ENCODE data around the gene PHF20.
"Not testable (repeated sequence)": the region's sequence is repeated elsewhere in the genome, so short reads cannot be mapped to it uniquely, and the experiment has no call there.

Gene PHF20

DNA sequence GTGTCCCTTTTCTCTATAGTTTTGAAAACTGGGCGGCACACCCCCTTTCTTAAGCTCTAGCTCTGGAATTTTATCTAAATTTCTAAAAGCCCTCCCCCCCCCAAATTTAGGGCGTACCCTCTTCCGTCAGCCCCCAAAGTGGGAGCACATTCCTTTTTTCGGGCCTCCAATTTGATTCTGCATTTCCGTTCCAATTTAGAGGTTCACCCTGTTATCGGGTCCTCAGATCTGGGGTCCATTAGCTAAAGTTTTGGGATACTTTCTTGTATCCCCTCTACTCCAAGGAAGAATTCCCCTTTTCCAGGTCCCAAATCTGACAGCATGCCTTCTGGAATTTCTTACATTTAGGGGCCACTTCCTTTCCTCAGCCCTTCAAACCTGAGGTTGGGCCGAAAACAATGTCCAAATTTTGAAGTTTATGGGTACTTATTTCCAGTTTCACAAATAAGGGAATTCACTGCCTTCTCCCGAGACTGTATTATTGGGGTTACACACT, 796 bp downstream of the PHF20 start:
- intact Hi-C loops (cut with DNase I): no loop called here
- no peak for DNase-seq

GRCh38 chr20:35773154-35773751, 1.4 kb downstream of the PHF20 start:
- DNase-seq: peak in 1 of 10 donors; percentile 19
- intact Hi-C loops (cut with DNase I): no loop called here

GRCh38 chr20:35774391-35774790, 2.6 kb downstream of the PHF20 start:
- DNase-seq: no peak
- intact Hi-C loops (cut with DNase I): no loop called here

DNA sequence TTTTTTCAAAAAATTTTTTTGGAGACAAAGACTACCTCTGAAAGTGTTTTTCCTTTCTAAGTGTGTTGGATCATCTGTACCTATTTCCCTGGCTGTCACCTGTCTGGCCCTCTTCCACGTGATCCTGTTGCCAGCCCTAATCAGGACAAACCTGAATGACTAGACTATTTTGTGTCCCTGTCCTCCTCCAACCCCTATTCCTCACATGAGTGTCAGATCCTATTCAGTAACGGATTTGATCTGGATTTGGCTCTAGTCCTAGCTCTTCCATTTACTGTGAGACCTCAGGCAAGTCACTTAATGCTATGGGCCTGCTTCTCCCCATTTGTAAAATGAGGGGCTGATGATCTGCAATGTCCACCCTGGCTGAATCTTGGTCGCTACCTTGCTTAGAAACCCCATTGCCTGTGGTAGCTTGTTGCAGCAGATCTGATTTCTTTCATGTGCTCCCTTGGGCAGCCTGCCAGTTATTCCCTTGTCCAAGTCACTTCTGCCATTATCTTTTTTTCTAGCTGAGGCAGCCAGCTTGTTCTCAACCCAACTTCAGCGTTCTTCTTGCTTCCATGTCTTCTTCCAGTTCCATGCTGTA, 4.8 kb downstream of the PHF20 start:
- peak in 3 of 10 donors; percentile 11 to 35 (median 13) for DNase-seq
- intact Hi-C loops (cut with DNase I): no loop called here

- intact Hi-C loops (cut with DNase I); DNase-seq: not testable (repeated sequence)
Observed at GRCh38 chr20:35783811-35784210, 12.0 kb downstream of the PHF20 start.

DNA sequence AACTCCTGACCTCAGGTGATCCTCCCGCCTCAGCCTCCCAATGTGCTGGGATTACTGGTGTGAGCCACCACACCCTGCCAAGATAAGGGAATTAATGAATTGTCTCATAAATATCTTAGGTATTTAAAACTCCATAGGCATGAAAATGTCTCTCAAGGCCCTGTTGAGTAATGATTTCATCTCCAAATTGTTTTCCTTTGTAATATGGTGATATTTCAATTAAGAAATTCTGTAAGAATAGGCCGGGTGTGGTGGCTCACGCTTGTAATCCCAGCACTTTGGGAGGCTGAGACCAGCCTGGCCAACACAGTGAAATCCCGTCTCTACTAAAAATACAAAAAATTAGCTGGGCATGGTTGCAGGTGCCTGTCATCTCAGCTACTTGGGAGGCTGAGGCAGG, 13.7 kb downstream of the PHF20 start:
- DNase-seq; intact Hi-C loops (cut with DNase I): not testable (repeated sequence)

DNA sequence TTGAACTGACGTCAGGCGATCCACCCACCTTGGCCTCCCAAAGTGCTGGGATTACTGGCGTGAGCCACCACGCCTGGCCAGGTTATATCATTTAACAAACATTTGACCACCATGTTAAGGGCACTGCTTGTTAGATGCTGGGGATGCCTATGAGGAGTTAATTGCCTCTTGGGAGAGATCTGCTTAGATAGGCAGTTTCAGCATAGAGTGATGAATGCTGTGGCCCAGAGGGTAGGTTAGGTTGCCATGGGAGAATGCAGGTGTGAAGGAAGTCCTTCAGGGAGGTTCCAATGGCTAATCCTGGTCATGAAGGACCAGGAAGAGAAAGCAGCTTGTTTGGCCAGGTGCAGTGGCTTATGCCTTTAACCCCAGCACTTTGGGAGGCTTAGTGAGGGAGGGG, 17.0 kb downstream of the PHF20 start:
- intact Hi-C loops (cut with DNase I): no loop called here
- DNase-seq: no peak

DNA sequence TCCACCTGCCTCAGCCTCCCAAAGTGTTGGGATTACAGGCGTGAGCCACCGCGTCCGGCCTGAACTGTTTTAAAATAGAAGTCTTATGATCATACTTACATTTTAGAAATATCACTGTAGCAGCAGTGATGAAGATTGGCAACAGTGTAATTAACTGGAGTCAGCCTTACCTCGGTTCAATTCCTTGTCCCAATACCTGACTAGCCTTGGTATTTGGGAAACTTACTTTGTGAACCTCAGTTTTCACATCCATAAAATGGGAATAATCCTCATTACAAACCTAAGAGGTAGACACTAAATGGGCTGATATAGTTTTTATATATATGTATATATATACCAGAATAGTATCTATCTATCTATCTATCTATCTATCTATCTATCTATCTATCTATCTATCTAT, 19.3 kb downstream of the PHF20 start:
- intact Hi-C loops (cut with DNase I): no loop called here
- DNase-seq: no peak

DNA sequence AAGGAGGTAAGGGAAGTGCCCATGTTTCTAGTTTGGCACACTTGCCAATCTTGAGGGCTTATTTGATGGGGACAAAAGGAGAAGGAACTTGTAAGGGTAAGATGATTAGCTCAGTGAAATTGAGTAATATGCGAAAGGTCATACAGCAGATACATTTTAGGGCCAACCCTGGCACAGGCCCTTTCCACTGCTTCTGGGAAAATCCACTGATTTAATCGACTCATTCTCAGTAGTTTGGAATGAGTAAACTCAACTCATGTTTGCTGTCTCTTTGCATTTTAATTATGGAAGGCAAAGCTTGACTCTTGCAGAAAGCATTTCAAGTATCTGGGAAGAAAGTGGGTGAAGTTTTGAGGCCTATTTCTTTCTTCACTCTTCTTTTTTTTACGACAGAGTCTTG, 20.0 kb downstream of the PHF20 start:
- DNase-seq: no peak
- intact Hi-C loops (cut with DNase I): no loop called here

DNA sequence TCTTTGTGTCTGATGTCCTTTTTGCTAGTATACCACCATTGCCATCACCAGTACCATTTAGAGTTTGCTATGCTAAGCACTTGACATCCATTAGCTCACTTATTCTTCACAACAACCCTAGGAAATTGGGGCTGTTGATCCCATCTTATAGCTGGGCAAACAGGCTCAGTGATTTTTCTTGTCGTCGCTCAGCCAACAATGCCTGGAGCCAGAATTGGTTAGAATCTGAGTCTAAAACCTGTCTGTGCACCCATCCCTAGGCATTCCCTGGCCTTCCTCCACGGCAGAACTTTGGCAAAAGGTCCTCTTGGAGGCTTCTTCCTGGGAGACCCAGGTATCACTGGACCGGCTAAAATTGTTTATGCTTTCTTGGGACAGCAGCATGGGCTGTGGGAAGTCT, 20.9 kb downstream of the PHF20 start:
- intact Hi-C loops (cut with DNase I): no loop called here
- no peak for DNase-seq

- intact Hi-C loops (cut with DNase I): no loop called here
- no peak for DNase-seq
Observed at GRCh38 chr20:35796571-35796970, 24.8 kb downstream of the PHF20 start.

DNA sequence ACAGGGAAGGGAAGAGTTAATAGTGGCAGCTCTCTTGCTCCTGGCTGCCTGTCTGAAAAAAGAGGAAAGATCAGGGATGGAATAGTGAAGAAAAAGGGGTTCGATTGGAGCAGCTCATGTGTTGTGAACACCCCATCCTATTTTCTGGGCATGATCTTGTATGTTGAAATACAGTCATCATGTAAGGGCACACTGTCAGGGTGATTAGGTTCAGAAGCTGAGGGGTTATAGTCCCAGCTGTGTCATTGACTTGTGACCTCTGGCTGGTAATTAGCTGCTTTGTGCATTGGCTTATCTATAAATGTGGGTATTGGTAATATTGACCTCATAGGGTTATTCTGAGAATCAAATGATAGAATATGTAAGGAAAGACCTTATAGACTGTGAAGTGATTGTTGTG, 30.1 kb downstream of the PHF20 start:
- intact Hi-C loops (cut with DNase I): no loop called here
- DNase-seq: no peak

GRCh38 chr20:35806075-35806474, 34.3 kb downstream of the PHF20 start:
- intact Hi-C loops (cut with DNase I): no loop called here
- DNase-seq: no peak

DNA sequence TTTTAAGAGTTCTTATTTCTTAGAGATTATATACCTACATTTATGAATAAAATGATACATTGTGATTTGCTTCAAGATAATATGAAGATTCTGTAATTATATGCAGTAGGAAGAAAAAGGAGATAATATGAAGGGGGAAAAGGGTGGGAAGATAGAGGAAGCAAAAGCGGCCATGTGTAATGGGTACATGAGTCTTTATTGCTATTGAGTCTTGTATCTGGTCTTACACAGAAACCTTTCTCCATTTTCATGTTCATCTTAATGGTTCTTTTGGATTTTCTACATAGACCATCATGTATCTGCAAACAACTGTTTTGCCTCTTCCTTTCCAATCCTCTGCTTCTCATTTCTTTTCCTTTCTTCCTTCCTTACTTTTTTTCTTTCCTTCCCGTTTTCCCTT, 36.1 kb downstream of the PHF20 start:
- no peak for DNase-seq
- intact Hi-C loops (cut with DNase I): no loop called here

GRCh38 chr20:35820715-35821114, 48.9 kb downstream of the PHF20 start:
- DNase-seq: no peak
- intact Hi-C loops (cut with DNase I): no loop called here

- intact Hi-C loops (cut with DNase I): no loop called here
- DNase-seq: no peak
Observed at GRCh38 chr20:35821807-35822242, 50.0 kb downstream of the PHF20 start.

DNA sequence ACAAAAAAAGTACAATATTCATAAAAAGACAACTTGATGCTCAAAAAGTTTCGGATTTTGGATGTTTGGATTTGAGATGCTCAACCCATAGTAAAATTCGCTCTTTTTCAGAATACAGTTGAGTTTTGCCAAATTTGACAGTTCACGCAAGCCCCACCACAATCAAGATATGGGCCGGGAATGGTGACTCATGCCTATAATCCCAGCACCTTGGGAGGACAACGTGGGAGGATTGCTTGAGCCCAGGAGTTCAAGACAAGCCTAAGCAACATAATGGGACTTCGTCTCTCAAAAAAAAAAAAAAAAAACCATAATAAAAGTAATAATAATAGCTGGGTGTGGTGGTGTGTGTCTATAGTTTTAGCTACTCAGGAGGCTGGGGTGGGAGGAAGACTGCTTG, 51.3 kb downstream of the PHF20 start:
- DNase-seq: no peak

GRCh38 chr20:35823937-35824336, 52.1 kb downstream of the PHF20 start:
- intact Hi-C loops (cut with DNase I): no loop called here
- DNase-seq: no peak

More for the DNA sequence above, 51.3 kb downstream of the PHF20 start:
- intact Hi-C loops (cut with DNase I): no loop called here

DNA sequence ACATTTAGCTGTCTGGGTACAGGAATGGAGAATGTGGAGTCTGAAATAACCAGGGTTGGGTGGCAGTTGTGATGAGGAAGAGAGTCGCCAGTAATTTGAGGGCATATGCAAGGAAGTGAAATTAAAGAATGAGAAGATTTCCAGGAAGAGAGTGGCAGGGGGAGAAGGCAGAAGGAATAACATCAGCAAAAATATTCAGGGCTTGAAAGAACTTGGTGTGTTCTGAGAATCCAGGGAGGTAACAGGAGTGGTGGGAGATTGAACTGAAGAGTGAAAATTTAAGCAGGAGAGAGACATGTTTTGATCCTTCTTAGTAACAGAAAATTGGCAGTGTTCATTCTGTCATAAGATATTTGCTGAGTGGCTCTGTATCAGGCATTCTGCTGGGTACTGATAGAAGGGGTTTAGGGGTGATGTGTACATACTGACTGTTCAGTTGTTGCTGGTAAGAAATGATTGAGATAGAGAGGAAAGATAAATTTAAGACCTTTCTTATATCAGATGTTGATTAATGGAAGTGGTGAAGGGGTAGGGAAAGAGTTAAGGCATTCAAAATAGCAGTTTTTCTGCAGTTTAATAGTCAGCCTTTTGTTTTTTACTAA, 54.7 kb downstream of the PHF20 start:
- intact Hi-C loops (cut with DNase I): no loop called here
- no peak for DNase-seq

DNA sequence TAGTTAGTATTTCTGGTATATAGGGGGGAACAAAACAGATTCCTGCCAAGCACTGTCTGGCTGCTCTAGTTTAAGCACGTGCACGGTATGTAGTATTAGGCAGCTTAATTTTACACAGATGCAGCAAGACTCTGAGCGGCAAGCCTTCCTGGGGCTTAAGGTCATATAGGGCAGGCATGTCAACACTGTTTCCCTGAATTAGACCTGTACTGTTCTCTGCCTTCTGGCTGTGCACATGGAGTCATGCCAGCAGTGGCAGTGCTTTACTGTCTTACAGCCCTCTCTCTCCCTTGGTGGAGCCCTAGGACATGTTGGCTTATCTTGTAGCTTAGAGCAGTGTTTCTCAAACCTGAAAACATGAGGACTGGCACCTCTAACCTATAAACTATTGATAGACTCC, 56.6 kb downstream of the PHF20 start:
- peak in 4 of 10 donors; percentile 10 to 30 (median 21) for DNase-seq
- intact Hi-C loops (cut with DNase I): no loop called here

GRCh38 chr20:35828916-35829315, 57.1 kb downstream of the PHF20 start:
- no peak for DNase-seq
- intact Hi-C loops (cut with DNase I): no loop called here

DNA sequence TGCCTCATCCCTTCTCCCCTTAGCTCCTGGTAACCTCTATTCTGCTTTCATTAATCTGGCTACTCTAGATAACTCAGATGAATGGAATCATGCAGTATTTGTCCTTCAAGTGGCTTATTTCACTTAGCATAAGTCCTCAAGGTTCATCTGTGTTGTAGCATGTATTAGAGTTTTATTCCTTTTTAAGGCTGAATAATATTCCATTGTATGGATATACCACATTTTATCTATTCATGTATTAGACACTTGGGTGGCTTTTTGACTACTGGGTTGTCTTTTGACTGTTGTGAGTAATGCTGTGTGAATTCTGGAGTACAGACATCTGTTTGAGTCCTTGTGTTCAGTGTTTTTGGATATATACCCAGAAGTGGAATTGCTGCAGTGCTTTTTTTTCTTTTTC, 58.4 kb downstream of the PHF20 start:
- no peak for DNase-seq
- intact Hi-C loops (cut with DNase I): no loop called here

Data from posterior cingulate gyrus (tissue), 11 donors.